ENCODE measurements around the gene MRPS18B.

GRCh38 chr6:30573113-30573512 lies 44.5 kb upstream of the MRPS18B start:
- TF ChIP-seq MXI1 (IDR thresholded peaks at IDR 0.05; ENCODE audit: low read depth, low read length) (no peak), FOXJ3 (CRISPR knock-in tag; IDR thresholded peaks at IDR 0.05) (no peak), CTCF (IDR thresholded peaks at IDR 0.05) (no peak), REST (IDR thresholded peaks at IDR 0.05; ENCODE audit: low read depth, low read length) (no peak), SIN3A (IDR thresholded peaks at IDR 0.05; ENCODE audit: borderline replicate concordance, low read depth, low read length) (no peak), POLR2AphosphoS5 (IDR thresholded peaks at IDR 0.05; ENCODE audit: low read depth, low read length) (no peak), RAD21 (IDR thresholded peaks at IDR 0.05; ENCODE audit: low read length) (no peak), TAF1 (IDR thresholded peaks at IDR 0.05; ENCODE audit: borderline replicate concordance, low read depth, low read length) (no peak), RFX5 (IDR thresholded peaks at IDR 0.05; ENCODE audit: low read length) (no peak), EP300 (IDR thresholded peaks at IDR 0.05; ENCODE audit: borderline replicate concordance in 1 of 2, low read depth in 1 of 2, low read length in 1 of 2) (no peak), CHD2 (IDR thresholded peaks at IDR 0.05; ENCODE audit: low read length, partially characterized antibody) (no peak)

Data from SK-N-SH (cell line).